ENCODE results near the gene PLBD2.

Gene PLBD2

DNA sequence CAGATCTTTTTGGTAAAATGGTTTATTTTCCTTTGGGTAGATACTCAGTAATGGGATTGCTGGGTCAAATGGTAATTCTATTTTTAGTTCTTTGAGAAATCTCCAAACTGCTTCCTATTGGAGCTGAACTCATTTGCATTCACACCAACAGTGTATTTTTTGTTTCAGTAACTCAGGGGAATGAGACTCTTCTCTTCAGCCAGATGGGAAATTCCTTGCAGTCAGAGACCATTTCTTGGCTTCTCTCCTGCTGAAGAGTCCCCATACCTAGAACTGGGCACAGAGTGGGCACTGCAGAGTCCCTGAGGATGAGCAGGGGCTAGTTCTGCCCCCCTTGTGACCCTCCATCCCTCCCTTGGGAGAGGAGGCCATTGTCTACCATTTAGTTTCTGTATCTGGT lies 74.6 kb downstream of the PLBD2 start:
- no peak overlapping the region for H3K4me3 ChIP-seq (replicated peaks; ENCODE audit: low read depth, low read length)
- TF ChIP-seq, protein P1, sequence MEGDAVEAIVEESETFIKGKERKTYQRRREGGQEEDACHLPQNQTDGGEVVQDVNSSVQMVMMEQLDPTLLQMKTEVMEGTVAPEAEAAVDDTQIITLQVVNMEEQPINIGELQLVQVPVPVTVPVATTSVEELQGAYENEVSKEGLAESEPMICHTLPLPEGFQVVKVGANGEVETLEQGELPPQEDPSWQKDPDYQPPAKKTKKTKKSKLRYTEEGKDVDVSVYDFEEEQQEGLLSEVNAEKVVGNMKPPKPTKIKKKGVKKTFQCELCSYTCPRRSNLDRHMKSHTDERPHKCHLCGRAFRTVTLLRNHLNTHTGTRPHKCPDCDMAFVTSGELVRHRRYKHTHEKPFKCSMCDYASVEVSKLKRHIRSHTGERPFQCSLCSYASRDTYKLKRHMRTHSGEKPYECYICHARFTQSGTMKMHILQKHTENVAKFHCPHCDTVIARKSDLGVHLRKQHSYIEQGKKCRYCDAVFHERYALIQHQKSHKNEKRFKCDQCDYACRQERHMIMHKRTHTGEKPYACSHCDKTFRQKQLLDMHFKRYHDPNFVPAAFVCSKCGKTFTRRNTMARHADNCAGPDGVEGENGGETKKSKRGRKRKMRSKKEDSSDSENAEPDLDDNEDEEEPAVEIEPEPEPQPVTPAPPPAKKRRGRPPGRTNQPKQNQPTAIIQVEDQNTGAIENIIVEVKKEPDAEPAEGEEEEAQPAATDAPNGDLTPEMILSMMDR (IDR thresholded peaks at IDR 0.05; ENCODE audit: low read depth, low read length, missing control alignments): no peak
- no peak for DNase-seq (ENCODE audit: extremely low read depth, low read depth)

- H3K4me3 ChIP-seq (replicated peaks; ENCODE audit: low read depth, low read length): no peak overlapping the region
- TF ChIP-seq, protein P1 (IDR thresholded peaks at IDR 0.05; ENCODE audit: low read depth, low read length, missing control alignments): no peak
- DNase-seq (ENCODE audit: extremely low read depth, low read depth): no peak
Measured at GRCh38 chr12:113435367-113435766, 77.0 kb downstream of the PLBD2 start.

DNA sequence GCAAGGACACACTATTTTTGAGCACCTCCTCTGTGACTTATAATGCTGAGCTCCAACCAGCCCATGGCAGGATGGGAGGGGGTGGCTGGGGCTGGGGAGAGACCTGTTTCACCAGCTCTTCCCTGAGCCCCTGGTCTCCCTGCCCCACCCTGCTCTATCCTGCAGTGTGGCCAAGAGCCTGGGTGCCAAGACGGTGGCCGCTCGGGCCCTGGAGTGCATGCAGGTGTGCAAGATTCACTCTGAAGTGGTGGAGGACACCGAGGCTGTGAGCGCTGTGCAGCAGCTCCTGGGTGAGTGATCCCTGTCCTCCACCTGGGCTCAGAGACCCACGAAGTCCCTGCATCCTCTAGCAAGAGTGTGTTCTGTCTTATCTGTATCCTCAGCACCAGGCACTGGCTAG lies 78.2 kb downstream of the PLBD2 start:
- no peak overlapping the region for H3K4me3 ChIP-seq (replicated peaks; ENCODE audit: low read depth, low read length)
- DNase-seq (ENCODE audit: extremely low read depth, low read depth): no peak
- TF ChIP-seq, protein P1 (IDR thresholded peaks at IDR 0.05; ENCODE audit: low read depth, low read length, missing control alignments): no peak

- TF ChIP-seq, protein P1 (IDR thresholded peaks at IDR 0.05; ENCODE audit: low read depth, low read length, missing control alignments): no peak
- DNase-seq (ENCODE audit: extremely low read depth, low read depth): no peak
- no peak overlapping the region for H3K4me3 ChIP-seq (replicated peaks; ENCODE audit: low read depth, low read length)
Measured at GRCh38 chr12:113436993-113437728, 78.8 kb downstream of the PLBD2 start.

GRCh38 chr12:113437729-113438100 lies 79.3 kb downstream of the PLBD2 start:
- H3K4me3 ChIP-seq (replicated peaks; ENCODE audit: low read depth, low read length): no peak overlapping the region
- DNase-seq (ENCODE audit: extremely low read depth, low read depth): no peak
- TF ChIP-seq, protein P1 (IDR thresholded peaks at IDR 0.05; ENCODE audit: low read depth, low read length, missing control alignments): no peak

- TF ChIP-seq, protein P1 (IDR thresholded peaks at IDR 0.05; ENCODE audit: low read depth, low read length, missing control alignments): no peak
- no peak for DNase-seq (ENCODE audit: extremely low read depth, low read depth)
- no peak overlapping the region for H3K4me3 ChIP-seq (replicated peaks; ENCODE audit: low read depth, low read length)
Measured at GRCh38 chr12:113438523-113439300, 80.3 kb downstream of the PLBD2 start.

Data from HFF-Myc (cell line).